BLaER1 treated with 17β-estradiol and CSF1 and Interleukin-3, amounts not matched to agents 10 nM and 100 nM (cell line): Measurements from ENCODE around the gene LHX4.

Experiments used
- H3K27ac ChIP-seq, 11 experiments: shearing (Covaris generic); formaldehyde crosslinking; 2 replicates each; pipeline ENCODE4 v1.8.1; 2022
- H3K27me3 ChIP-seq, 11 experiments: shearing (Covaris generic); formaldehyde crosslinking; 2 replicates each; pipeline ENCODE4 v1.8.1; 2022
- H3K36me3 ChIP-seq, 11 experiments: shearing (Covaris generic); formaldehyde crosslinking; 2 replicates each; pipeline ENCODE4 v1.8.1; 2022
- H3K4me1 ChIP-seq, 10 experiments: shearing (Covaris generic); formaldehyde crosslinking; 2 replicates each; pipeline ENCODE4 v1.8.1; 2022
- H3K4me2 ChIP-seq, 11 experiments: shearing (Covaris generic); formaldehyde crosslinking; 2 replicates each; pipeline ENCODE4 v1.8.1; 2022
- H3K4me3 ChIP-seq, 10 experiments: shearing (Covaris generic); formaldehyde crosslinking; 2 replicates each; pipeline ENCODE4 v1.8.1; 2022
- H3K9ac ChIP-seq, 11 experiments: shearing (Covaris generic); formaldehyde crosslinking; 2 replicates each; pipeline ENCODE4 v1.8.1; 2022
- H3K9me3 ChIP-seq, 11 experiments: shearing (Covaris generic); formaldehyde crosslinking; replicated peaks in 1 of 11; 2 replicates each; pipeline ENCODE4 v1.8.1; 2022
- H4K20me1 ChIP-seq, 11 experiments: shearing (Covaris generic); formaldehyde crosslinking; 2 replicates each; pipeline ENCODE4 v1.8.1; 2022
- Cebpa-rat ChIP-seq, 11 experiments: shearing (Covaris generic); IDR thresholded peaks; 2 replicates each; pipeline ENCODE4 v1.8.1; 2022

The LHX4 gene

DNA sequence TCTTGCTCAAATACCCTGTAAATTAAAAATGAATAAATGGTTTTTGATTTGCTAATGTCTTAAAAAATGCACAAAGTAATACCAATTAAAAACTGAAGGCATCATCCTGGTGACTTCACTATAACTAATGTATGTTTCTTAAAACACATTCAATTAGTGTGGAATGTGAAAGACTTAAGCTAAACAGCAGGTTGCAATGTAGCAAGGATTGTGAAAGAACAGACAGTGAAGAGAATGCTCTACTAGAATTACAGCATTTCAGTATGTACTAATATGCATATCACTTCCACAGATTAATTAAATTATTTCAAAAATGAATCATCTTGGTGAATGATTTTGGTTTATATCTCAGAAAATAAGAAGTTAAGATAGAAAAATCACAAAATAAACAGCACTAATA lies 56.4 kb downstream of the LHX4 start:
- Histone ChIP-seq H3K4me2 (no peak overlapping the region), H3K4me3 (no peak overlapping the region), H3K9ac (no peak overlapping the region), H3K27me3 (no peaks in the 10 kb centered on the region), H3K4me1 (peaks cover 0 to 36% (median 0%) of the 10 kb centered on the region in 10 experiments; a peak in 6 of 20 replicates), H3K27ac (no peak overlapping the region), H3K36me3 (peaks cover 10 to 55% (median 38%) of the 10 kb centered on the region in 11 experiments; a peak in 20 of 22 replicates), H4K20me1 (no peaks in the 10 kb centered on the region), H3K9me3 (no peaks in the 10 kb centered on the region)
- no peak for TF ChIP-seq Cebpa-rat (IDR thresholded peaks at IDR 0.05)

DNA sequence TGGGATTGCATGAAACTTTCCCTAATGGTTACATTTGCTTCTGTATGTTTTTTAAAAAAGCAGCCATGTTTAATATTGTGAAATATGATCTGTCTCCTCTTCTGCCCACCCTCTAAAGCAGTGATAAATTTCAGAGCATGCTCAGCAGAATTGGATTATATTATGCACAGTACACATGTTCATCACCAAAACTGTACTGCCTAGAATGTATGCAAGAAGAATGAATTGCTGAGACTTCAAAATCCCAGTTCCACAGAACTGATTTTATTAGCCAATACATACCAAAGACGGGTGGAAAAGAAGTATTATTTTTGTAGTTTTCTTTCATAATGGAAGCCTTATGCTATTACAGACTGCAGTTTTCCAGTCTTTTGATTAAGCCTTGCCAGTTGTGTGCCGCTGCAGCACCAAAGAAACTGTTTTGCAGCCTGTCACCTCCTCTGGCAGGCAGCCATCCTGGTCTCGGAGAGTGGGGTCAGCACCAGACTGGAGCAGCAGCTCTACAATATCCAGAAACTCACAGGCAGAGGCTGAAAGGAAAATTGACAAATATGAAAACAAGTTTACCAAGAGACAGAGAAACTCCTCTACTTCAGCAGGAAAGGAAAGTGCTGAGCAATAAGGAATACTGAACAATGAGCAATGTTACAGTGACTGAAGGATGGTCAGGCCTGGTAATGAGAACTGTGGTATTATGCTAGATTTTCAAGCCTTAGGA lies 58.1 kb downstream of the LHX4 start:
- H3K9me3 ChIP-seq, result peaks cover 6 to 9% (median 7%) of the 10 kb centered on the region in 11 experiments; a peak in 19 of 22 replicates
- no peak overlapping the region for H3K4me3 ChIP-seq
- peak overlapping the region in 3 of 11 experiments; percentile 23 to 59 (median 51); a peak in 5 of 22 replicates for H3K4me2 ChIP-seq
- 0 out of 22 replicates have a peak overlapping the region, but pooled peaks of 1 of the 11 experiments have one; percentile 32 for H3K9ac ChIP-seq
- H3K27me3 ChIP-seq, result no peaks in the 10 kb centered on the region
- peak overlapping the region in 2 of 11 experiments; percentile 1 to 16; a peak in 1 of 22 replicates for H3K27ac ChIP-seq
- H4K20me1 ChIP-seq, result no peaks in the 10 kb centered on the region
- no peak for TF ChIP-seq Cebpa-rat (IDR thresholded peaks at IDR 0.05)
- peaks cover 0 to 25% (median 0%) of the 10 kb centered on the region in 10 experiments; a peak in 6 of 20 replicates for H3K4me1 ChIP-seq
- peaks cover 10 to 57% (median 36%) of the 10 kb centered on the region in 11 experiments; a peak in 20 of 22 replicates for H3K36me3 ChIP-seq

DNA sequence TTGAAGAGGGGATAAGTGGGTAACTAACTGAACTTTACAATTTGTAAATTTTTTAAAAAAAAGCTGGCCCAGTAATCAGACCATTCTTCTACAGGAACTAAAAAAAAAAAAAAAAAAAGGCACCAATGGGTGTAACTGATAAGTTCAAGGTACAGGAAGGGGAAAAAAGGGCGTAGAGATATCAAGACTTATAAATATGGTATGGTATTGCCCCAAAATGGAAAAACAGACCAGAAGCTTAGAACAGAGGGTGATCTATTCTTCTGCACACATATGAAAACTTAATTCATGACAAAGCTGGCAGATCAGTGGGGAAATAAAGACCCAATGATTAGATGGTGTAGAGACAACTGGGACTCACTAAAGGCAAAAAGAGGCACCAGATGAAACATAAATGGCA lies 58.9 kb downstream of the LHX4 start:
- Histone ChIP-seq H3K27ac (peak overlapping the region in 1 of 11 experiments; percentile 16; a peak in 1 of 22 replicates), H3K36me3 (peaks cover 7 to 58% (median 38%) of the 10 kb centered on the region in 11 experiments; a peak in 21 of 22 replicates), H3K4me3 (no peak overlapping the region), H3K9me3 (peaks cover 14 to 17% (median 15%) of the 10 kb centered on the region in 11 experiments; a peak in 21 of 22 replicates), H3K9ac (no peak overlapping the region; a peak in 1 of 22 replicates), H3K4me2 (peak overlapping the region in 2 of 11 experiments; percentile 21 to 59; a peak in 2 of 22 replicates), H3K4me1 (peaks cover 0 to 25% (median 0%) of the 10 kb centered on the region in 10 experiments; a peak in 6 of 20 replicates), H4K20me1 (no peaks in the 10 kb centered on the region), H3K27me3 (no peaks in the 10 kb centered on the region)
- no peak for TF ChIP-seq Cebpa-rat (IDR thresholded peaks at IDR 0.05)

GRCh38 chr1:180290265-180291001 lies 60.4 kb downstream of the LHX4 start:
- no peak overlapping the region for H3K4me3 ChIP-seq
- H3K4me1 ChIP-seq, result peaks cover 0 to 25% (median 0%) of the 10 kb centered on the region in 10 experiments; a peak in 6 of 20 replicates
- peaks cover 14 to 20% (median 18%) of the 10 kb centered on the region in 11 experiments; a peak in 21 of 22 replicates for H3K9me3 ChIP-seq
- H3K36me3 ChIP-seq, result peaks cover 3 to 55% (median 36%) of the 10 kb centered on the region in 11 experiments; a peak in 20 of 22 replicates
- no peak overlapping the region for H3K9ac ChIP-seq
- TF ChIP-seq Cebpa-rat (IDR thresholded peaks at IDR 0.05), result no peak
- peak overlapping the region in 1 of 11 experiments; percentile 14; a peak in 1 of 22 replicates for H3K4me2 ChIP-seq
- no peaks in the 10 kb centered on the region for H4K20me1 ChIP-seq
- H3K27ac ChIP-seq, result no peak overlapping the region
- no peaks in the 10 kb centered on the region for H3K27me3 ChIP-seq

GRCh38 chr1:180291004-180291403 lies 60.9 kb downstream of the LHX4 start:
- H3K4me2 ChIP-seq, result peak overlapping the region in 3 of 11 experiments; percentile 14 to 43 (median 27); a peak in 3 of 22 replicates
- H3K36me3 ChIP-seq, result peaks cover 3 to 52% (median 34%) of the 10 kb centered on the region in 11 experiments; a peak in 20 of 22 replicates

DNA sequence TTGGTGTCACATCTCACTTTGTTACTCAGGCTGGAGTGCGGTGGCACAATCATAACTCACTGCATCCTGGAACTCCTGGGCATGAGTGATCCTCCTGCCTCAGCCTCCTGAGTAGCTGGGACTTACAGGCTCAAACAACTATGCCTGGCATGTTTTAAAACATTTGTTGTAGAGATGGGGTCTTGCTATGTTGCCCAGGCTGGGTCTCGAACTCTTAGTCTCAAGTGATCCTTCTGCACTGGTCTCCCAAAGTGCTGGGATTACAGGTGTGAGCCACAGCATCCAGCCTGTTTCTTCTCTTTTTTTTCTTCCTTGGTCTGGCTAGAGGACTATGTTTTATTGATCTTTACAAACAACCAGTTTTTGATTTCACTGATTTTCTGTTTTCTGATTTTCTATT lies 64.6 kb downstream of the LHX4 start:
- Histone ChIP-seq H3K36me3 (peaks cover 2 to 47% (median 22%) of the 10 kb centered on the region in 11 experiments; a peak in 17 of 22 replicates), H3K27me3 (no peaks in the 10 kb centered on the region), H3K4me3 (no peak overlapping the region), H3K9ac (no peak overlapping the region), H3K9me3 (peaks cover 14 to 20% (median 18%) of the 10 kb centered on the region in 11 experiments; a peak in 21 of 22 replicates), H3K4me1 (peaks cover 0 to 24% (median 10%) of the 10 kb centered on the region in 10 experiments; a peak in 16 of 20 replicates), H3K27ac (no peak overlapping the region), H3K4me2 (no peak overlapping the region), H4K20me1 (no peaks in the 10 kb centered on the region; a peak in 1 of 22 replicates)
- no peak for TF ChIP-seq Cebpa-rat (IDR thresholded peaks at IDR 0.05)

More at GRCh38 chr1:180291004-180291403, 60.9 kb downstream of the LHX4 start:
- no peak for TF ChIP-seq Cebpa-rat (IDR thresholded peaks at IDR 0.05)
- Histone ChIP-seq H3K4me1 (peaks cover 0 to 25% (median 1%) of the 10 kb centered on the region in 10 experiments; a peak in 10 of 20 replicates), H3K4me3 (no peak overlapping the region), H3K9ac (no peak overlapping the region), H3K9me3 (peaks cover 14 to 20% (median 18%) of the 10 kb centered on the region in 11 experiments; a peak in 21 of 22 replicates), H3K27ac (no peak overlapping the region), H4K20me1 (no peaks in the 10 kb centered on the region), H3K27me3 (no peaks in the 10 kb centered on the region)

DNA sequence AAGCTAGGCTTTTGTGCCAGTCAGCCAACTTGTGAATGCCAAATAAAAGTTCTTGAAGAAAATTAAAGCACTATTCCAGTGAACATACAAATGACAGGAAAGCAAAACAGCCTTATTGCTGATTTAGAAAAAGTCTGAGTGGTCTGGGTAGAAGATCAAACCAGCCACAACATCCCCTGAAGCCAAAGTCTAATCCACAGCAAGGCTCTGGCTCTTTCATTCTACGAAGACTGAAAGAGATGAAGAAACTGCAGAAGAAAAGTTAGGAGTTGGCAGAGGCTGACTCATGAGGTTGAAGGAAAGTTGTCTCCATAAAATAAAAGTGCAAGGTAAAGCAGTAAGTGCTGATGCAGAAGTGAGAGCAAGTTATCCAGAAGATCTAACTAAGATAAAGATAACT lies 65.9 kb downstream of the LHX4 start:
- Histone ChIP-seq H3K27me3 (no peaks in the 10 kb centered on the region), H3K36me3 (peaks cover 6 to 47% (median 22%) of the 10 kb centered on the region in 11 experiments; a peak in 18 of 22 replicates), H3K9ac (no peak overlapping the region), H4K20me1 (no peaks in the 10 kb centered on the region; a peak in 1 of 22 replicates), H3K4me3 (no peak overlapping the region), H3K4me1 (peaks cover 0 to 29% (median 11%) of the 10 kb centered on the region in 10 experiments; a peak in 16 of 20 replicates), H3K27ac (no peak overlapping the region), H3K9me3 (peaks cover 14 to 20% (median 18%) of the 10 kb centered on the region in 11 experiments; a peak in 21 of 22 replicates), H3K4me2 (peak overlapping the region in 2 of 11 experiments; percentile 3 to 11; a peak in 3 of 22 replicates)
- no peak for TF ChIP-seq Cebpa-rat (IDR thresholded peaks at IDR 0.05)

GRCh38 chr1:180299479-180300221 lies 69.6 kb downstream of the LHX4 start:
- Histone ChIP-seq H3K9me3 (peaks cover 0 to under 1% (median 0%) of the 10 kb centered on the region in 11 experiments; a peak in 1 of 22 replicates), H3K4me3 (no peak overlapping the region; a peak in 1 of 20 replicates), H3K36me3 (peaks cover 0 to 27% (median 8%) of the 10 kb centered on the region in 11 experiments; a peak in 12 of 22 replicates), H4K20me1 (no peaks in the 10 kb centered on the region; a peak in 1 of 22 replicates), H3K9ac (no peak overlapping the region), H3K27me3 (no peaks in the 10 kb centered on the region), H3K27ac (no peak overlapping the region), H3K4me1 (peaks cover 0 to 29% (median 10%) of the 10 kb centered on the region in 10 experiments; a peak in 12 of 20 replicates), H3K4me2 (peak overlapping the region in 7 of 11 experiments; percentile 32 to 71 (median 65); a peak in 14 of 22 replicates)
- TF ChIP-seq Cebpa-rat (IDR thresholded peaks at IDR 0.05), result no peak
